Panc1 (cell line): ENCODE data around the gene STOX2.

Source experiments
- CTCF ChIP-seq: fragments of 450-650 bp; IDR thresholded peaks from 2 replicates; pipeline ENCODE4 v1.5.1; 2017; ENCODE audit warnings: mild to moderate bottlenecking
- POLR2AphosphoS5 ChIP-seq: IDR thresholded peaks from 2 replicates; pipeline ENCODE4 v1.6.1; 2012; ENCODE audit warnings: mild to moderate bottlenecking, low read depth, low read length, moderate library complexity
- REST ChIP-seq, 2 experiments: IDR thresholded peaks; 2 replicates each; pipeline ENCODE4 v1.6.1; 2011 to 2012; ENCODE audit warnings: low read depth in 2 of 2, control low read depth in 1 of 2, low read length in 1 of 2, mild to moderate bottlenecking in 1 of 2, moderate library complexity in 1 of 2; ENCODE audit not compliant: insufficient read depth in 1 of 2
- SIN3A ChIP-seq: IDR thresholded peaks from 2 replicates; pipeline ENCODE4 v1.6.1; 2012; ENCODE audit warnings: low read depth, mild to moderate bottlenecking, low read length, moderate library complexity, borderline replicate concordance; ENCODE audit not compliant: insufficient read depth
- TCF7L2 ChIP-seq: IDR thresholded peaks from 2 replicates; pipeline ENCODE4 v1.6.1; 2011; ENCODE audit warnings: mild to moderate bottlenecking, low read depth, low read length, inconsistent platforms

DNA sequence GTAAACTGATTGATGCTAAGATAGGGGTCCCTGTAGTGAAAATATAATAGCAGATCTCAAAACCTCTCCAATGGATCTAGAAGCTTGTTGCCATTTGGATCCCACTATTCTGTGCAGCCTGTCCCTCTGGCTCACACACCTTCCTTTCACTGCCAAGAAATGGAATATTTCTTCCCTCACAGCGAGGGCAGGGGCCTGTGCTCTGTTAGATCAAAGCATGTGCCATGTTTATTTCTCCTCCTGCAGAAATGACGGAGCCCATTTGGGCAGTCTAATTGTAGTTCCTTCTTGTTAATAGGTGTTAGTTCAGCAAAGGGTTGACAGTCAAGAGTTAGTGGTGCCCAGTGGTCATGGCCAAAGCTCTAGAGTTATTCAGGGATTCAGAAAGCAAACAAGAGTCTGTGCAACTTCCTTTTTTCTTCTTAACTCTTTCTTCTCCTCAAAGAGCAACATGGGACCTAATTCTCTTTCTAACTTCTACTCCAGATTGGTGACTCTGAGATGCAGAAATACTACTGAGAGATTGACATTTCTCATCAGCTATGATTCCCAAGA, 106.8 kb downstream of the STOX2 start:
- TF ChIP-seq SIN3A (no peak), CTCF (no peak), POLR2AphosphoS5 (no peak), TCF7L2 (no peak), REST (IDR thresholded peaks at IDR 0.05; ENCODE audit: insufficient read depth in 1 of 2, low read depth in 2 of 2, low read length in 1 of 2) (no peak)
